Raji (cell line): Measurements from ENCODE around the gene MAP10.

Experiments
- POLR2A ChIP-seq: IDR thresholded peaks from 2 replicates; pipeline ENCODE4 v1.6.1; 2011; ENCODE audit warnings: low read depth, low read length, control low read depth; ENCODE audit not compliant: insufficient read depth

Gene MAP10

DNA sequence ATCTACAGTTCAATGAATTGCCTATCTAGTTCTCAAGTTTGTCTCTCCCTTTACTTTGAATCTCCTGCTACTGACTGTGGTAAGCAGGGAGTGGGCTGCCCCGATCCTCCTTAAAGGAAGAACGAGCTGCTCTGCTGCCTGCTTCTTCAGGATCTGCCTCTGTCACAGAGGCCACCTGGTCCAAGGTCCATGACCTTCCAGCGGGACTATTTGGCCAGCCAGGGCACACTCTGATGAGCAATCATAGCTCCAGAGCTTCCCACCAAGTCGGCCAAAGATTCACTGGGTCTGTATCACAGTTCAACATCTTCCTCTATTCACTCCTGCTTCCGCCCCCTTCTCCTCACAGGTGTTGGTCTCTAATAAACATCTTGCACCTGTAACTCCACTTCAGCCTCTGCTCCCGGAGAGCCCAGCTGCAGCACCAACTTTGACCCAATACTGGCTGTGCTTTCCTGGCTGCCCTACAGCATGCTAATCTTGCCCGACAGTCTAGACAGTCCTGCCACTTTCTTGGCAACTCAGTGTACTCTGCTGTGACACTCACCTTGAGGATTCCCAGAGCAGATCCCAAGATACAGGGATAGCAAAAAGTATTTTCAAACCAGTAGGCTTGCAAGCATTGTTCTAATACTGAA is 16.9 kb upstream of the MAP10 start:
- TF ChIP-seq POLR2A: no peak

DNA sequence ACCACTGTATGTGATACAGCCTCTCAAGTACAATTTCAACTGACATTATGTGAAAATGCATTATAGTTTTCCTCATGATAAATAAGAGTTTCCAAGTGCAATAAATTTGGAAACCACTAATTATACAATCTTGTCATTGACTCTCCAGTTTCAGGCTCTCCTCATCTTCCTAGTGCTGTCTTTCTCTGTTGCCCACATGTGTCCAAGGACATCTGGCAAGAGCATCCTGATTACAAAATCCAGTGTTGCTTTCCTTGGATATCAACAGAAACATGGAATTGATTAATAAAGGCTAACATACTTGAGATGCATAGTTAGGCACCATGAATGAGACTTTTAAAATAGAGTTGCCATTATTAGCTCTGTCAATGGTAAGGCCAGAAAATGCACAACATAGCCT is 15.6 kb upstream of the MAP10 start:
- TF ChIP-seq POLR2A: no peak

DNA sequence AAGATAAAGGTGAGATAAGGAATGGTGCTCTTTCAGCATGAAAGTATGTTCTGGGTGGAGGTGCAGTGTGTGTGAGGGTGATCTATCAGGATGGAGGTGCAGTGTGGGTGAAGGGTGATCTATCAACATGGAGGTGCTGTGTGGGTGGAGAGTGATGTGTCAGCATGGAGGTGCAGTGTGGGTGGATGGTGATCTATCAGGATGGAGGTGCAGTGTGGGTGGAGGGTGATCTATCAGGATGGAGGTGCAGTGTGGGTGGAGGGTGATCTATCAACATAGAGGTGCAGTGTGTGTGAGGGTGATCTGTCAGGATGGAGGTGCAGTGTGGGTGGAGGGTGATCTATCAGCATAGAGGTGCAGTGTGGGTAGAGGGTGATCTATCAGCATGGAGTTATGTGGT is 12.3 kb upstream of the MAP10 start:
- TF ChIP-seq POLR2A: no peak

DNA sequence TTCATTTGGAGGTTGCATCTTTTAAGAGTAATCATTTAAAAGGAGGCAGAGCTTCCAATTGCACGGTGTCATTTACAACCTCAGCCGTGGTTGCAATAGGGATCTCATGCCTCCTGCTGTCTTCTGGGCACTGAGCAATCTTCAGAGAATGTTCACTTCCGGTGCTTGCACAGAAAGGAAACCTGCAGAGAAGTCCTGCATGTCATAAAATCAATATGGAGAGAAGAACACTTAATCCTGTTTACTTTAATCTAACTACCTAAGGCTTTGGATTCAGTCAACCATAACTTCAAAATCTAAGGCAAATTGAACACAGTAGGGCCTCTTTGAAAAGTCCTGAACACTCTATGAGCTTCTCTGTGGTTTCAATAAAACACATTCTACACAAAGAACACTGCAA is 11.3 kb upstream of the MAP10 start:
- no peak for TF ChIP-seq POLR2A

DNA sequence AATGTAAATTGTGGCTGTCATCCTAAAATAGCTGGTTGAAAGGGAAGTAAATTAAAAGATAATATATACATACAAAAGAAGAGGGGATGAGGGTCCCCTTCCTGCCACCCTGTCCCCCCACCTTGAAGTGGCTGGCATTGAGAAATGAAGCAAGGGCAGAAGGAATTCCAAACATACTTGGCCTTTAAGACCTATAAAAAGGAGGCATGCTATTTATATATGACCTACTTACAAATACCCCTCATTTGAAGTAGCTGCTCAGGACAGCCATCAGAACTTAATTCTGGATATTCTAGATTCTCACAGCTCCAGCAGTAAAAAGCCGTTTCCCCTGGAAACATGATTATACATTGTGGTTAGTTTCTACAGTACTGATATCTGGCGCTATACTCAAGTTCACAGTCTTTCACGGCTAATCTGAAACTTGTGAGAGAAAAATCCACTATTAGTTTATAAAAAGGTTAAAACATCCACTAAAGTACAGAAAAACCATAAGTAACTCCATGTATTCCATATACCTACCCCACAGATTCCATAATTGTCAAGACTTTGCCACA is 9.6 kb upstream of the MAP10 start:
- TF ChIP-seq POLR2A: no peak

DNA sequence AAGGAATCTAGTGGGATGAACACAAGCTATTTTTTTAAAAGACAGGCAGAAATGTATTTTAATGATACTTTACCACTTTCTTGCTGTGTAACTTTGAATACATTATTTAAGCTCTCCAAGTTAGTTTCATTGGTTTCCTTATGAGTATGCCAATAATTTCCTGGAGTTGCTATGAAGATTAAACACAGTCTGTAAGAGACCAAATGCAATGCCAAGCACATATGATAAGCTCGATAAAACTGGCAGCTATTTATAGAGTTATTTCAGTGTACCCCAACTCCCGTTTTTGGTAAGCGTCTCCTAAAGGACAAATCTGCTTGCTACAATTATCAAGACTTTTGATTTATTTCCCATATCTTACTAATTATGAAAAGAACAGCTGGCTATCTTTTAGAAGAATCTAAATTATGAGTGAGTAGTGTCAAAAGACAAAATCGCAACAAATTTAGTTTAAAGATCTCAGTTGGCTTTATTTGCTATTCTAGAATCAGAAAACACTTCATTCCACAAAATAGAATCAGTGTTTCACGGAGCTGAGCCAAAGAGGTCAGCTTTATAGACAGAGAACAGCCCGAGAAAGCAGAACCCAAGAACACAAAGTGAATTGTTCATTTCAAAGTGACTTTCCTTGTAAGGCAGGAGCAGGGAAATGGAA is 7.2 kb upstream of the MAP10 start:
- no peak for TF ChIP-seq POLR2A

DNA sequence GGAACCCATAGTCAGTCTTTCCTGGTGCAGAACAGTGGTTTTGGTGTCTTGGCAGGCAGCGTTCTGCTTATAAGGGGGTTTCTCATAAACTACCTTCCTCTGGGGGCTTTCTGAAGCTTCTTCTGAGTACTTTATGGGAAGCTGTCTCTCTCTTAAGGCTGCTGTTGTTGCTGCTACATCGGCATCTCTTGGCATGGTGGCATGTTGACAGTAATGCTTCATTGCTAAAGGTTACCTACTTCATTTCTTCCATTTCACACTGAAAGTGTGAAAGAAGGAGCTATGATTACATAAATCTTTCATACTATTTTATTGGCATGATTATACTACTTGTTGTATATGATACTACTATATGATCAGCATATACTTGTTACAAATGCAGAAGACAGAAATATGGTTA is 6.3 kb upstream of the MAP10 start:
- no peak for TF ChIP-seq POLR2A

DNA sequence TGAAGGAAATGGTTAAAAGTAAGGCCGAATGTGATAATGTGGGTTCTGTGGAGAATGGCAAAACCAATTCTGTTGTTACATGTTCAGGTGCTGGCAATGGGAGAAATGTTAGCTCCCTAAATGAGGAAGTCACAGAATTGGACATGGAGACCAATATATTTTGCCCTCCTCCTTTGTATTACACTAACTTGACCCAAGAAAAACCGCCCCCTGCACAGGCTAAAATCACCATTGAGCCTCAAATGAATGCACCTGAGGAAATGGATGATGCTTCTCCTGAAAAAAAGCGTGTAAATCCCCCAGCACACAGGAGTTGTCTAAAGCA is 932 bp downstream of the MAP10 start:
- no peak for TF ChIP-seq POLR2A

DNA sequence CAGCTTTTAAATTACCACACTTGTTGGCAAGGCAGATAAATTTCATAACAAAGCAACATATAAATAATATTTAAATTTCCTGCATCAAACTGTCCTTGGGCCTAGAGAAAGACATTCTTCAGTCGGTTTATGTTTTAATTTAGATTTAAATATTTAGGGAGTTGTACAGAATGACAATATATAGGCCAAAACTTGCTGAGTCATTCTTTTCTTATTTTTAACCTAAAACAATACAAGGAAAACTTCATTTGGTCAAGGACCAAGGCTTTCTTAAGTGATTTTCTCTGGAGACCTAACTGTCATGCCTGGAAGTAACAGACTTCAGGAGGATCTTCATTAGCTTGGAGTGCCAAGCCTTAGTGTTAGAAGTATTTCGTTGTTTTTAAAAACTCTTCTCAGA is 5.6 kb downstream of the MAP10 start:
- no peak for TF ChIP-seq POLR2A

DNA sequence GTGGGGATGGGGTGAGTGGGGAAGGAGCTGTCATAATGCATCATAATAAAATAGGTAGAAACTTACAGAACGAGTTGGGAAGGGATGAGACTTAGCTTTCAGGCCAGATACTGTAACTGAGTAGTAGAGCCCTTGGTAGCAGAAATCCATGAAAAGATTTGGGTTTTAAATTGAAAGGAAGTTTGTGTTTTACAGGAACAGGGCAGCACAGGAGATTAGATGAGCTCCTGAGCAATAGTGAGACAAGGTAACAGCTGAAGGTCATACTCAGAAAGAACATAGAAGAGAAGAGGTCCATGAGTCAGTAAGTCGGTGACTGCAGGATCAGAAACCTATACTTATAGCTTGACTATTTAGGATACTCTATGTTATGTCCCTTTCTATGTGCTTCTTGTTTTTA is 7.3 kb downstream of the MAP10 start:
- no peak for TF ChIP-seq POLR2A

DNA sequence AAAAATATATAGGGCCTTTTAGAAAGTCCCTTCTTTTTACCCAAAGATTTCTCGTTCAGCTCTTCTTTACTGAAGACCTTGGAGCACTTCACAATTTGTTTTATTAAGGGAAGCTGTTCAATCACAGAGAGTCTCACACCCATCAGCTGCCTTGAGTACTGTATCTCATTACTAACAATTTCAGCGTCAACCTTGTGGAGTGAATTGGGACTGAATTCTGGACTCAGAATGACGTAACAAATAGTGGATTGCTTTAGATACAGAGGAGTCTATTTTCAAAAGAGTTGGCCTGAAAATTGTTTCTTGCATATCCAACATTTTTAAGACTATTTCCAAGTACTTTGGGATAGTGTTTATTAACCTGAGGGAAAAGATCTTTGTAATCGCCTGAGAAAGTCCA is 7.9 kb downstream of the MAP10 start:
- no peak for TF ChIP-seq POLR2A

DNA sequence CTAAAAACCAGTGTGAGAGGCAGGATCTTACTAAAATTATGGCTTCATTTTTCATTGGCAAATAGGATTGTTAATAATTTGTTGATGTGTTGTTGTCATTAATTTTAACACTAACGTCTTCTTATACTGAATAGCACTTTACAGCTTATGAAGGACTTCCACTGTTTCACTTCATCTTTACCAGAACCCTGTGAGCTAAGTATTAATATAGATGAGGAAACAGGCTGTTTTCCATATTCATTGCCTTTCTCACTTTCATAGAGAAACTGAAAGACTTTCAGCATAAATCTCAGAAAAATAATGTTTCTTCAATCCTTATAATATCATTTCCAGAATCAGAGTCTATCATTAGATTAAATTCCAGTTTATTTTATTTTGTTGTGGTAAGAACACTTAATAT is 8.5 kb downstream of the MAP10 start:
- TF ChIP-seq POLR2A: no peak

DNA sequence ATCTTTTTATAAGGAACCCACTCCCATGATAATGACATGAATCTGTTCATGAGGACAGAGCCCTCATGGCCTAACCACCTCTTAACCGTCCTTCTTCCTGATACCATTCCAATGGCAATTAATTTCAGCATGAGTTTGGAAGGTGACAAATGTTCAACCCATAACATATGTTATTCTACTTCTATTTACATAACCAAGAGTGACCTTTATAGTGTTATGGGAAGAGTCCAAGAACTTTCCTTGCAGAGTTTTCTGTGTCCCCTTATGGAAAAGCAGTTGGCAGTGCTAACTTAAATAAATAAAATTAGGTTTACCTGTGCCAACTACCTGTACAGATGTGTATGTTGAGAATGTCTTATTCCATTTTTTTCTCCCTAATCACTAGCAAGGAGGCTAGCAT is 11.1 kb downstream of the MAP10 start:
- TF ChIP-seq POLR2A: no peak

DNA sequence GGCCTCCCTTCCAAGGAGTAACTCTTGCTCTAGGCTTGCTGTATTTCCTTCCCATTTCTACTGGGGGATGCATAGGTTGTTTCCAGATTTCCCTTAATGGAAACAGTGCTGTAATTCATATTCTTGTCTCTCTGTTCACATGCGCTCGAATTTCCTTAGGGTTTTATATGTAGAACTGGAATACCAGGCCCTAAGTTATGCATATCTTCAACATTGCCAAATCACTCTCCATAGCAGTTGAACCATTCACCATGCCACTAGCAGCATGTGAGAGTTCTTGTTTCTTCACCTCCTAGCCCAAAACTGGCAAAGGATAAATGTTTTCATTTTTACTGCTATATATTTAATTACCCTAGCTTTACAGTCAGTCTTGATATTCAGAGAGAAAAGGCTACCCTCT is 12.8 kb downstream of the MAP10 start:
- TF ChIP-seq POLR2A: no peak

DNA sequence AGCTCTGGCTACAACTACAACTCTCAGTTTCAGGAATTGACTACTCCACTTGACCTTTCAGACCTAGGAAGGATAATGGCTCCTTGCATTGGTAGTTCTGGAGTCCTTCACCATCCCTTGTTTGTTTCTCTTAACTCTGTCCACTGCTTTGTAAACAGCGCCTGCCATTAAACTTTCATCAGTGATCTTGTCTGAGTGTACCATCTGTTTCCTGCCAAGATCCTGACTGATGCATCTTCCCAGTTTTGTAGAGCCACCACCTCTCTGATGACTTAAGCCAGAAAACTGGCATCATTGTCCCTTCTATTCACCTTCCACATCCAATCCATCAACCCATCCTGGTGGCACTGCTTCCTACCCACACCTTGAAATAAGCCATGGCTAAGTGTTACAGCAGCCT is 15.2 kb downstream of the MAP10 start:
- no peak for TF ChIP-seq POLR2A

DNA sequence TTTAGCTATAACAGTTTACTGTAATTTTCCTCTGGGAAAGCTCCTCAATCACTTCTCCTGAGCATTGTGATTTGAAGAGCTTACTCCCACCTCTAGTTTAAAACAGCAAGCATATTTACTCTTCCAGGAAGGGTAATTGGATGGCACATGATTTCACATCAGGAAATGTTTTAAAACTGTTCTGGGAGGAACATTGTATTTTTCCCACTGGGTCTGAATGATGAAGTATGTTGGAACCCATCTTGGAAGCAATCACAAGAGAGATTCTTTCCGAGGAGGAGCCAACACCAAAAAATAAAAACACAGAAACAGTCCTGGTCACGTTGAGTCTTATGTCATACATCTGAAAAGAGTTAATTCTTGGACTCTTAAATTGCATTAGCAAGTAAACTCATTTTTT is 17.3 kb downstream of the MAP10 start:
- no peak for TF ChIP-seq POLR2A

DNA sequence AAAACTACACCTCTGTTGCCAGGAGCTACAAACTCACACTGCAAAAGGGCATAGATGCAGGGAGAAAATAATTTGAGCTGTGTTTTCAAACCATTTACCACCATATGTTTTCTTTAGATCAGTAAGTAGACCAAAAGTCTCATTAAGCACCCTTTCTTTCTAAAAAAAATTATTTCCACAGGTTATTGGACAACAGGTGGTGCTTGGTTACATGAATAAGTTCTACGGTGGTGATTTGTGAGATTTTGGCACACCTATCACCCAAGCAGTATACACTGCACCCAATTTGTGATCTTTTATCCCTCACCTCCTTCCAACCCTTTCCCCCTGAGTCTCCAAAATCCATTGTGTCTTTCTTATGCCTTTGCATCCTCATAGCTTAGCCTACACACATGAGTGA is 21.1 kb downstream of the MAP10 start:
- no peak for TF ChIP-seq POLR2A
